Body of pancreas (tissue), 4 donors: ENCODE results near the gene C19orf81.

ENCODE experiments used
- POLR2A ChIP-seq, 3 donors: fragments of 450-650 bp; IDR thresholded peaks; one replicate each; pipeline ENCODE4 v1.6.1; 2016; ENCODE audit warnings: antibody characterized with exemption in 3 of 3, mild to moderate bottlenecking in 2 of 3
- TF ChIP-seq, protein P1 (sequence below), 7 experiments: fragments of 450-650 bp in 4 of 7; fragments of 200-600 bp in 3 of 7; sonication (generic) in 3 of 7; IDR thresholded peaks; one replicate each; pipeline ENCODE4 v1.5.1; 2016 to 2019; ENCODE audit warnings: antibody characterized with exemption in 7 of 7

- TF ChIP-seq, protein P1, sequence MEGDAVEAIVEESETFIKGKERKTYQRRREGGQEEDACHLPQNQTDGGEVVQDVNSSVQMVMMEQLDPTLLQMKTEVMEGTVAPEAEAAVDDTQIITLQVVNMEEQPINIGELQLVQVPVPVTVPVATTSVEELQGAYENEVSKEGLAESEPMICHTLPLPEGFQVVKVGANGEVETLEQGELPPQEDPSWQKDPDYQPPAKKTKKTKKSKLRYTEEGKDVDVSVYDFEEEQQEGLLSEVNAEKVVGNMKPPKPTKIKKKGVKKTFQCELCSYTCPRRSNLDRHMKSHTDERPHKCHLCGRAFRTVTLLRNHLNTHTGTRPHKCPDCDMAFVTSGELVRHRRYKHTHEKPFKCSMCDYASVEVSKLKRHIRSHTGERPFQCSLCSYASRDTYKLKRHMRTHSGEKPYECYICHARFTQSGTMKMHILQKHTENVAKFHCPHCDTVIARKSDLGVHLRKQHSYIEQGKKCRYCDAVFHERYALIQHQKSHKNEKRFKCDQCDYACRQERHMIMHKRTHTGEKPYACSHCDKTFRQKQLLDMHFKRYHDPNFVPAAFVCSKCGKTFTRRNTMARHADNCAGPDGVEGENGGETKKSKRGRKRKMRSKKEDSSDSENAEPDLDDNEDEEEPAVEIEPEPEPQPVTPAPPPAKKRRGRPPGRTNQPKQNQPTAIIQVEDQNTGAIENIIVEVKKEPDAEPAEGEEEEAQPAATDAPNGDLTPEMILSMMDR (IDR thresholded peaks at IDR 0.05) = peak in 2 of 7 experiments; percentile 4 to 17
- TF ChIP-seq POLR2A (IDR thresholded peaks at IDR 0.05) = no peak
Measured at GRCh38 chr19:50703915-50704796, 54.9 kb downstream of the C19orf81 start.
